SW 1271 (cell line): ENCODE measurements around the gene LRRC32.
"Not testable (repeated sequence)": the region's sequence is repeated elsewhere in the genome, so short reads cannot be mapped to it uniquely, and the experiment has no call there.

Source experiments
- DNase-seq, 2 experiments: peaks; one replicate each; lab custom pipeline; 2025; lab: John Stamatoyannopoulos, UW

The LRRC32 gene

DNA sequence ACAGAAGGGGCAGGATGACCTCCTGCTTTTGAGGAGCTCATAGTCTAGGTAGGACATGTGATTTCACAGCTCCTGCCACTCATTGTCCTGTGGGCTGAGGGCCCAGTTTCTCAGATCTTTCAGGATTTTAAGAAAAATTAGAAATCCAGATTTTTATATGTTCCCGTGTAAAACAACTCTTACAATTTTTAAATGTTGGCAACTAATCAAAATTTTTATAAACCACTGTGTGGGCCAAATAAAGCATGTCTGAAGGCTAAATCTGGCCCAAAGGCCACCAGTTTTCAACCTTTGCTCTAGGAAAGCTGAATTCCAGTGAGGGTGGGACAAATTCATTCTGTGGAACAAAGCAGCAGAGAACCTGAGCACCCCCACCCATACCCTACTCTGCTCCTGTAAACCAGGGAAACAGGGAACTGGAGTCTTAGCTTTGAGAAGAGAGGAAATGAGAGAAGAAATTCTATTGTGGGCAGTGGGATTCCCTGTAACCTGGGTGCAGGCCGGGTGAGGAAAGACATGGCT lies 20.6 kb downstream of the LRRC32 start:
- DNase-seq: no peak

DNA sequence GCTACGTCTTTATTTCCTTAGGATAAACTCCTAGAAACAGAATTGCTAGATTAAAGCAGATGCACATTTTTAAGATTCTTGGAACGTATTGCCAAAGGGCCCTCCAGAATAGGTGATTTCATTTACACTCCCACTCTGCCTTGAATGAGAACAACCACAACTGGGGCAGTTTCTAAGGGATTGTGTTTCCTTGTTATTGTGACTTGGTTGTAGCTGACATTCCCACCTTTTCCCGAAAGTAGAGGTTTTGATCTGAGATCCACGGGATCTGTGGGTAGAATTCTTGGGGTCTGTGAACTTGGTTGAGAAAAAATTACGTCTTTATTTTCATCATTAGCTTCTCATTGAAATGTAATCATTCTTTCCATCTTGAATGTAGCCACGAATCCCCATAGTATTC lies 21.5 kb downstream of the LRRC32 start:
- DNase-seq: no peak

DNA sequence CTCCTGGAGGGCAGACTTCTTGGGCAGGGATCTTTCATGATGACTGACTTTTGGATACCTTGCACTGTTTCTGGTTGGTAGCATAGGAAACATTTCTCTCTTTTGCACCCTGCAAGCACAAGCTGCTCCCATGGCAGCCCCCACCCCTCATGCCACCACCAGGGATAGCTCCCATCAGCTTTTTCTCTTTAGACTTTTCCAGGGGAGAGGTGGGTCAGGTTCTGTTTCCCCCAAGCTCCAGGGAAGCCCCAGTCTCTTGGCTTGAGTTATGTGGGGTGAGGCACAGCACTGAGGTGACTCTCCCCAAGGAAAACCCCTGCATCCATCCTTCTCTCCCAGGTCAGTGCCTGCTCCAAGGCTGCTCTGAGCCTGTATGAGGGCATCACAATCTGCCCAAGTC lies 22.5 kb downstream of the LRRC32 start:
- DNase-seq: no peak

- no peak for DNase-seq
Measured at GRCh38 chr11:76646882-76647534, 23.5 kb downstream of the LRRC32 start.

GRCh38 chr11:76644591-76644990 lies 26.0 kb downstream of the LRRC32 start:
- no peak for DNase-seq

DNA sequence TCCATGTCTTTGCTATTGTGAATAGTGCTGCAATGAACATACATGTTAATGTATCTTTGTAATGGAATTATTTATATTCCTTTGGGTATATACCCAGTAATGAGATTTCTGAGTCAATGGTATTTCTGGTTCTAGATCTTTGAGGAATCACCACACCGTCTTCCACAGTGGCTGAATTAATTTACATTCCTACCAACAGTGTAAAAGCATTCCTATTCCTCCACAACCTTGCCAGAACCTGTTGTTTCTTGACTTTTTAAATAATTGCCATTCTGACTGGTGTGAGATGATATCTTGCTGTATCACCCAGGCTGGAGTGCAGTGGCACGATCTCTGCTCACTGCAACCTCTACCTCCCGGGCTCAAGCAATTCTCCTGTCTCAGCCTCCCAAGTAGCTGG lies 26.8 kb downstream of the LRRC32 start:
- not testable (repeated sequence) for DNase-seq

DNA sequence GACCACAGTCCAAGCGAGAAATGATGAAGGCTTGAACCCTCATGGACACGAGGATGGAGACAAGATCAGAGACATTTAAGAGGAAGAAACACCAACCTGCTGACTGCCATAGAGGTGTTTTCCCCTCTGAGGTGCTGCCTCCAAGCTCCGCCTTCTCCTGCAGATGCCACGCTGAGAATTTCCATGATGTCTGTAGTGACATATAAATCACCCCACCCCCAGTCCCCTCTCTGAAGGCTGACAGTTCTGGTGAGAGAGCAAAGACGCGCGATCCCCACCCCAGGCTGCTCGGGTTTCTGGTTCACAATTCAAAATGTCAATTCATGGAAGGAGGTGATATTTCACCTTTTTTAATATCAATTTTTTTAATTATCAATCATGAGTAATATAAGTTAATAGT lies 28.2 kb downstream of the LRRC32 start:
- DNase-seq: no peak

DNA sequence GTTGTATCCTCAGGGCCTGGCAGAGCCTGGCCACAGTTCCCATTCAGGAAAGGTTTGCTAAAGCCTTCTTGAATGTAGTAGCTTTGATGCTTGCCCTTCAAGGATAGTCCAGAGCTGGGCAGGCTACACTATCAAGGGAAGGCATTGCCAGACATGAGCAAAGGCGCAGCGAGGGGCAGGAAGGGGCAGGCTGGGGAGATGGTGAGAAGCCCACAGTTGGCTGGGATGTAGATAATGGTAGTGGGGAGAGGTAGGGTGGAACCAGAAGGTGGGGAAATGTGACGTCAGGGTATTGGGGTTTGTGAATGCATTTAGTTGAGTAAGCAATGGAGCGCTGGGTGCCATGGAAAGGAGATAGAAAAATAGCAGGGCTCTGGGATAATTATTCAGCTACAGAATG lies 28.6 kb downstream of the LRRC32 start:
- no peak for DNase-seq

DNA sequence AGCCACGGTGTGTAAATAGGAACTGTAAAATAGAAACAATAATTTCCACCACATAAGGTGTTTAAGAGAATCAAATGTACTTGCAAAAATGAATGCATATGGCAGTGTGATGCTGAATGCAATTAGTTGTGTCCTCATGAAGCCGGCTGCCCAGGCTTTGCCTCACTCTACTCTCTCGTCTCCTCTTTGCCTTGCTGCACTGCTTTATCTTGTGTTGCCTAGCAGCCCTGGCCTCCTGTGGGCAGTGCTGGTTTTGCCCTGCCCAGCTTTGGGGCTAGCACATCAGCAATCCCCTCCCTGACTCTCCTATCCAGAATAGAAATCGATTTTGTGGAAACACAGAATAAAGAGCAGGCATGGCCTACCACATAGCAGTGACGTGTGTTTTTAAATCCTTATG lies 30.0 kb downstream of the LRRC32 start:
- DNase-seq: no peak

- no peak for DNase-seq
Measured at GRCh38 chr11:76639621-76640020, 30.9 kb downstream of the LRRC32 start.

- DNase-seq: no peak
Measured at GRCh38 chr11:76638270-76639197, 32.0 kb downstream of the LRRC32 start.

- DNase-seq: no peak
Measured at GRCh38 chr11:76637491-76638269, 32.9 kb downstream of the LRRC32 start.

GRCh38 chr11:76636826-76637460 lies 33.6 kb downstream of the LRRC32 start:
- DNase-seq: no peak

GRCh38 chr11:76635991-76636738 lies 34.4 kb downstream of the LRRC32 start:
- DNase-seq: no peak

DNA sequence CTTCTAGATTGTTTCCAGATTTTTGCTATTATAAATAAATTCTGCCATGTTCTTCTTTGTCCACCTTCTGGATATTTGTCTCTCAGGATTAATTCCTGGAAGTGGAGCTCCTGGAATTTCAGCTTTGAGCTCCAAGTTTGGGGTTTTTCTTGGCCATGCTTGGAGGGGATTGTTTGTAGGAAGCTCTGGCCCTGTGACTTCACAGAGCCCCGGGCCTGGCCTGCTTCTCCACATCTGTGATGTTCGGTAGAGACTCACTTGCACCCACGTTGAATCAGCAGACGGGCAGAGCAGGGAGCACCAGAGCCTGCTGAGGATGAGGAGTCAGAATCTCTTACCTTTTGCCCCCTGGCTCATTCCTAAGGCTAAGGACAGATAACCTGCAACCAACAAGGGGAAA lies 35.7 kb downstream of the LRRC32 start:
- no peak for DNase-seq

- no peak for DNase-seq
Measured at GRCh38 chr11:76632492-76632891, 38.1 kb downstream of the LRRC32 start.

DNA sequence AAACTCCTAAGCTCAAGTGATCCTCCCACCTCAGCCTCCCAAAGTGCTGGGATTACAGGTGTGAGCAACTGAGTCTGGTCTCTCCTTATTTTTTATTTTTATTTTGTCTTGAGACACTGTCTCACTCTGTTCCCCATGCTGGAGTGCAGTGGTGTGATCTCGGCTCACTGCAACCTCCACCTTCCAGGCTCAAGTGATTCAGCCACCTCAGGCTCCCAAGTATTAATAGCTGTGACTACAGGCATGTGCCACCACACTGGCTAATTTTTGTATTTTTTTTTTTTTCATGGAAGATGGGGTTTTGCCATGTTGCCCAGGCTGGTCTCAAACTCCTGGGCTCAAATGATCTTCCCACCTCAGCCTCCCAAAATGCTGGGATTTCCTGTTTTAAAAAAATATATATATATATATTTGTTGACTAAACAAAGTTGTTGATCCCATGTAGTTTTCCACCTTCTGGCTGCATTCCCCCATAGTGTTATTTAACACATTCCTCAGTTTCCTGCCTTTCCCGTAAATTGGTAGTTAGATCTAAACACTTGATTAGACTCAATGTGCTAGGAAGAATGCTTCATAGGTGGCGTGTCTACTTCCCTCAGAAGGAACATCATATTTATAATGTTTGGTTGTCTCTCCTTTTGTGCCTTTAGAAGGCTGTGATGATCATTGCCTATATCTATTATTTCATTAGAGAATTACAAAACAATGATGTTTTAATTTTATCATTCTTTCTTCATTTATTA lies 38.8 kb downstream of the LRRC32 start:
- DNase-seq: no peak

GRCh38 chr11:76630600-76631281 lies 39.8 kb downstream of the LRRC32 start:
- no peak for DNase-seq

- DNase-seq: no peak
Measured at GRCh38 chr11:76629853-76630599, 40.5 kb downstream of the LRRC32 start.
